Activated CD8-positive, alpha-beta memory T cell treated with anti-CD3 and anti-CD28 coated beads for 4 hours (primary cell): ENCODE measurements around the gene CYSRT1.

Source experiments
- DNase-seq, 2 donors: peaks; one replicate each; pipeline ENCODE4 v3.0.0-alpha.2; 2020; ENCODE audit warnings: low read depth in 2 of 2

Gene CYSRT1

DNA sequence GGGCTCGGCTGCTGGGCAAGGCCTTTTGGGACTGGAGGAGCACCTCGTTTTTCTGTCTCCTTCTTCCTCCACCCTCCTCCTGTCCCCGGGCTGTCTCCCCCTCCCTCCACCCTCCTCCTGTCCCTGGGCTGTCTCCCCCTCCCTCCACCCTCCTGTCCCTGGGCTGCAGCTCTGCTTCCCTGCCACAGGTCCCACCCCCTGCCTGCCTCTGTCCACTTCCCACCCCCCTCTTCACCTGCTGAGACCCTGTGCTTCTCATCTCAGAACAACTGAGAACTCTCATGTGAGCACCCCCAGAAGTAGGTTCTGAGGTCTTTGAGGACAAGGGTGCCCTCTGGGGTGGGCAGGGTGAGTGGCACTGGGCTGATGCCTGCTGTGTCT is 46.7 kb downstream of the CYSRT1 start:
- no peak for DNase-seq

GRCh38 chr9:137272241-137273094 is 47.5 kb downstream of the CYSRT1 start:
- DNase-seq = no peak

GRCh38 chr9:137273095-137273490 is 48.1 kb downstream of the CYSRT1 start:
- DNase-seq = no peak

GRCh38 chr9:137273611-137274320 is 48.8 kb downstream of the CYSRT1 start:
- DNase-seq = no peak

- no peak for DNase-seq
Observed at GRCh38 chr9:137275203-137275587, 50.2 kb downstream of the CYSRT1 start.
